GM23248 (cell line): Measurements from ENCODE around the gene CILP.

Experiments
- EZH2 ChIP-seq: fragments of 200-600 bp; sonication (generic); IDR thresholded peaks from 2 replicates; pipeline ENCODE4 v1.6.1; 2018; ENCODE audit warnings: antibody characterized with exemption, mild to moderate bottlenecking; ENCODE audit not compliant: insufficient read depth, poor library complexity, severe bottlenecking
- EZH2phosphoT487 ChIP-seq: fragments of 200-600 bp; sonication (generic); IDR thresholded peaks from 2 replicates; pipeline ENCODE4 v1.6.1; 2018; ENCODE audit warnings: antibody characterized with exemption, moderate library complexity, mild to moderate bottlenecking, low read depth; ENCODE audit not compliant: insufficient read depth

DNA sequence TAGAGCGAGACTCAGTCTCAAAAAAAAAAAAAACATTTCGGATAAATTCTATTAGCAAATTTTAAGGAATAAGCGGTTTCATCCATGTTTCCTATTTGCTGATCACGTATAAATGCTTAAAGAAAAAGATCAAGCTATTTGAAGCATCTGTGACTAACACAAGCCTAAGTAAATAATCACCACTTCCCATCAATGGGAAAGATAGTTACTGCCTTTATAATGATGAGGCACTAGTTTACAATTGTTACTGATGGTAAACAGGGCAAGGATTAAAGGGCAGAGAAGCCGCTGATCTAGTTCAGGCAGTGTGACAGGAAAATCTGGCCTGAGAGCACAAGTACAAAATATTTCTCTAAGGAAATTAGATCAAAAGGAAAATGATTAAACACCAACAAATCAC lies 39.8 kb downstream of the CILP start:
- TF ChIP-seq EZH2 (no peak), EZH2phosphoT487 (no peak)
